Measurements from ENCODE around the gene RNF43.

GRCh38 chr17:58371300-58371950, 45.9 kb downstream of the RNF43 start:
- TF ChIP-seq, protein P1, sequence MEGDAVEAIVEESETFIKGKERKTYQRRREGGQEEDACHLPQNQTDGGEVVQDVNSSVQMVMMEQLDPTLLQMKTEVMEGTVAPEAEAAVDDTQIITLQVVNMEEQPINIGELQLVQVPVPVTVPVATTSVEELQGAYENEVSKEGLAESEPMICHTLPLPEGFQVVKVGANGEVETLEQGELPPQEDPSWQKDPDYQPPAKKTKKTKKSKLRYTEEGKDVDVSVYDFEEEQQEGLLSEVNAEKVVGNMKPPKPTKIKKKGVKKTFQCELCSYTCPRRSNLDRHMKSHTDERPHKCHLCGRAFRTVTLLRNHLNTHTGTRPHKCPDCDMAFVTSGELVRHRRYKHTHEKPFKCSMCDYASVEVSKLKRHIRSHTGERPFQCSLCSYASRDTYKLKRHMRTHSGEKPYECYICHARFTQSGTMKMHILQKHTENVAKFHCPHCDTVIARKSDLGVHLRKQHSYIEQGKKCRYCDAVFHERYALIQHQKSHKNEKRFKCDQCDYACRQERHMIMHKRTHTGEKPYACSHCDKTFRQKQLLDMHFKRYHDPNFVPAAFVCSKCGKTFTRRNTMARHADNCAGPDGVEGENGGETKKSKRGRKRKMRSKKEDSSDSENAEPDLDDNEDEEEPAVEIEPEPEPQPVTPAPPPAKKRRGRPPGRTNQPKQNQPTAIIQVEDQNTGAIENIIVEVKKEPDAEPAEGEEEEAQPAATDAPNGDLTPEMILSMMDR (IDR thresholded peaks at IDR 0.05) = no peak
- TF ChIP-seq POLR2A (IDR thresholded peaks at IDR 0.05) (no peak), POLR2AphosphoS5 (IDR thresholded peaks at IDR 0.05) (no peak), EP300 (IDR thresholded peaks at IDR 0.05) (no peak)

Measured in upper lobe of left lung (tissue), 4 donors.